Astrocyte of the cerebellum (primary cell): Measurements from ENCODE around the gene HIP1R.

Source experiments
- DNase-seq: peaks from one replicate; pipeline ENCODE4 v3.0.0-alpha.2; 2011; ENCODE audit warnings: low read depth
- H3K4me3 ChIP-seq: 2 replicates; pipeline ENCODE4 v1.5.1; 2011; ENCODE audit warnings: mild to moderate bottlenecking, low read depth, low read length, moderate library complexity
- in situ Hi-C: cut with HindIII; loops from 2 replicates; pipeline ENCODE4 v1.10.0; 2017; ENCODE audit warnings: low sequenced_read_pairs
- TF ChIP-seq, protein P1 (sequence below): IDR thresholded peaks from 2 replicates; pipeline ENCODE4 v1.5.1; 2012; ENCODE audit warnings: low read length, low read depth, moderate library complexity, mild to moderate bottlenecking; ENCODE audit errors: missing control alignments

Gene HIP1R

DNA sequence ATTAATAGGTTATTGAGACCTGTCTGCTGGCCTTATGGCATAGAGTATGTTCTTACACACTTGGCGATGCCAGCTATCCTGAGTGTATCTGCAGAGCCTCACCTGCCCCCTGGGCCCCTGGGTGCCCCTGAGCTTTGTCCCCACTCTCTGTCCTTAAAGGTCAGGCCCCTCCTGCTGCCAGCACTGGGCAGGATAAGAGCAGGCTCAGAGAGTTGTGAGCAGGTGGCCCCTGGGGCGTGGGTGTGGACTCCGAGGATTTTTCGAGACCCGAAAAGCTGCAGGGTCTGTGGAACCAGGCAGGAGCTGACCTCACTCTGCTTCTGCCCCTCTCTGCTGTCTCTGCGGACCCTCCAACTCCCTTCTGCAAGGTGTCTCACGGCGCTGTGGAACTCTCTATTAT lies 8.2 kb downstream of the HIP1R start:
- in situ Hi-C loops = no loop called here
- no peak for DNase-seq
- H3K4me3 ChIP-seq = no peak overlapping the region
- TF ChIP-seq, protein P1, sequence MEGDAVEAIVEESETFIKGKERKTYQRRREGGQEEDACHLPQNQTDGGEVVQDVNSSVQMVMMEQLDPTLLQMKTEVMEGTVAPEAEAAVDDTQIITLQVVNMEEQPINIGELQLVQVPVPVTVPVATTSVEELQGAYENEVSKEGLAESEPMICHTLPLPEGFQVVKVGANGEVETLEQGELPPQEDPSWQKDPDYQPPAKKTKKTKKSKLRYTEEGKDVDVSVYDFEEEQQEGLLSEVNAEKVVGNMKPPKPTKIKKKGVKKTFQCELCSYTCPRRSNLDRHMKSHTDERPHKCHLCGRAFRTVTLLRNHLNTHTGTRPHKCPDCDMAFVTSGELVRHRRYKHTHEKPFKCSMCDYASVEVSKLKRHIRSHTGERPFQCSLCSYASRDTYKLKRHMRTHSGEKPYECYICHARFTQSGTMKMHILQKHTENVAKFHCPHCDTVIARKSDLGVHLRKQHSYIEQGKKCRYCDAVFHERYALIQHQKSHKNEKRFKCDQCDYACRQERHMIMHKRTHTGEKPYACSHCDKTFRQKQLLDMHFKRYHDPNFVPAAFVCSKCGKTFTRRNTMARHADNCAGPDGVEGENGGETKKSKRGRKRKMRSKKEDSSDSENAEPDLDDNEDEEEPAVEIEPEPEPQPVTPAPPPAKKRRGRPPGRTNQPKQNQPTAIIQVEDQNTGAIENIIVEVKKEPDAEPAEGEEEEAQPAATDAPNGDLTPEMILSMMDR = no peak

DNA sequence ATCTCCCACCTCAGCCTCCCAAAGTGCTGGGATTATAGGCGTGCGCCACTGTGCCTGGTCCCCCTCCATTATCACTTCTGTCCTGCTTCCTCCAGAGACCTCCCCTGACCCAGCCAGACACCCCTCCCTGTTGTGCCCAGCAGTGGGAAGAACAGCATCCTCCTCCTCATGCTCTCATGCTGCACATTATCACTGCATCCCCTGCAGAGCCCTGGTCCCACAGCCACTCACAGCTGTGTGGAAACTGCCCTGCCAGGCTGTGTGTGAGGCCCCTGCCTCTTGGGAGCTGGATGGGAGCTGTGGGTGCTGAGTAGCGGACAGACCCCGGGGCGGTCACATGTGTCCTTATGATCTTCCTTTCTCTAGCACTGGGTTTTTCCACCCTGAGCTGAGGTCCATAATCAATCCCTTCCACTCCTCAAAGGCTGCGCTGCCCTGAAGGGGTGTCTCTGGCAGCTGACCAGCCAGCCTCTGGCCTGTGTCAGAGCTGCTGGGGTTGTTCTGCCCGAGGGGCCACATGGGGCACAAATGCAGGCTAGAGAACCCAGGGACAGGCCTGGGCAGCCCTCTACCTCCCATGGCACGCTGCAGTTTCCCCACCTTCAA lies 9.2 kb downstream of the HIP1R start:
- in situ Hi-C loops = no loop called here
- H3K4me3 ChIP-seq = no peak overlapping the region
- no peak for DNase-seq
- TF ChIP-seq, protein P1 = no peak

DNA sequence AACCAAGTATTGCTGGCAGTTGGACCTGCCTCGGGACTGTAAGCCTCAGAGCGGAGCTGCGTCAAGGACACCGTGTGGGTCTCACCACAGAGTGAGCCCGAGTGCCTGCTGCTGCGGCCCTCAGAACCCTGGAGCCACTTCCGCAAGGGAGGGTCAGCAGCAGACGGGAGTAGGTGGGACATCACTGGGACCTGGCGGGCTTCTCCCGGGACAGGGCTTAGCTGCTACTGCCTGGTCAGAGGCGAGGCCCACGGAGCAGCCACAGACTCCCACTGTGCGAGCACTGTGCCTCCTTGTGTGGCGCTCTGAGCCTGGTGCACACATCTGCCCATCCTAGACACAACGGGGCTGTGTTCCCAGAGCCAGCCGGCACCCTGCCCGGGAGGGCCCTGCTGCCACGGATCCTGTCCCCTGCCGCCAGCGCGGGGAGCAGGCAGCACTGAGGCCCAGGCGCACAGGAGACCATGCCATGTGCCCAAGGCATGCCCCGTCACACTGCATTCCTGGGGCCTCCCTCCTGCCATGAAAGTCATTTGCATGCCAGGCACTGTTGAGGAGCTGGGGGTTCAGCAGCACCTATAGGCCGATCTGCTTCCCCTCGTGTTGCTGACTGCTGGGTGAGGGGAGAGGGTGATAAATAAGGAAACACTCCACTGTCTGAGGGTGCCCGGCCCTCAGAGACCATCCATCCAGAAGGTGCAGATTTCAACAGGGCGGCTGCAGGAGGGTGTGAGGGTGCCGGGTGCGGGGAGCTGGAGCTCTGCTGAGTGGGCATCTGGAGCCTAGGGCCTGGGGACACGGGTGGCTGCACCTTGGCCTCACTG lies 10.0 kb downstream of the HIP1R start:
- in situ Hi-C loops = no loop called here
- DNase-seq = no peak
- no peak overlapping the region for H3K4me3 ChIP-seq
- TF ChIP-seq, protein P1 = no peak

DNA sequence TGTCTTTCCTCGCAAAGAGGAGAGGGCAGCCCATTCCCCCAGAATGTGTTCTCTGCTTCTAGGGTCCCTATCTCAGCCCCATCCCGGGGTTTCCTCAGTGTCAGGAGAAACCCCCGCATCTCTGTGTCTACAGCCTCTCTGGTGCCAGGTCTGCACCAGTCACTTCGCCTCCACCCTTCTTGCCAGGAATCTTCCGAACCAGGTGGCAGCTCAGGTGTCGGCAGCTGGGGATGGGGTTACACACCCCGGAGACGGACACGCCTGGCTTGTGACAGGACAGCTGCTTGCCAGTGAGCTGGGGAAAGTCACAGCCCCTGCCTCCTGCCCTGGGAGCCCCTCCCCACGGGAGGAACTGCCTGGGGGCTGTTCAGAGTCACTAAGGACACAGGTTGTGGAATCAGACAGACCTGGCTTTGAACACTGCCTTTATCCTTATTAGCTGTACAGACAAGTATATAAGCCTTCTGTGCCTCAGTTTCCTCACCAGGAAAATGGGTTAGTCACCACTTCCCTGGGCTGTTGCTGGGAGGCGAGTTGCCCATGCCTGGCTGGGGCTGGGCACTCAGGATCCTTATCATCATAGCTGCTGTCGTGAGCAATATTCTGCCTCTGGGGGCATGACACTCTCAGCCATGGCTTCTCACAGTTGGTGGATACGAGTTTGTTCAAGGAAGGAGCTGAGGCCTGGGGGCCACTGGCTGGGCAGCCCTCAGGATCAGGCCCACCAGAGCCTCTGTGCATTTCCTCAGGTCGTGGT lies 10.8 kb downstream of the HIP1R start:
- no peak overlapping the region for H3K4me3 ChIP-seq
- in situ Hi-C loops = no loop called here
- no peak for DNase-seq
- TF ChIP-seq, protein P1 = no peak

DNA sequence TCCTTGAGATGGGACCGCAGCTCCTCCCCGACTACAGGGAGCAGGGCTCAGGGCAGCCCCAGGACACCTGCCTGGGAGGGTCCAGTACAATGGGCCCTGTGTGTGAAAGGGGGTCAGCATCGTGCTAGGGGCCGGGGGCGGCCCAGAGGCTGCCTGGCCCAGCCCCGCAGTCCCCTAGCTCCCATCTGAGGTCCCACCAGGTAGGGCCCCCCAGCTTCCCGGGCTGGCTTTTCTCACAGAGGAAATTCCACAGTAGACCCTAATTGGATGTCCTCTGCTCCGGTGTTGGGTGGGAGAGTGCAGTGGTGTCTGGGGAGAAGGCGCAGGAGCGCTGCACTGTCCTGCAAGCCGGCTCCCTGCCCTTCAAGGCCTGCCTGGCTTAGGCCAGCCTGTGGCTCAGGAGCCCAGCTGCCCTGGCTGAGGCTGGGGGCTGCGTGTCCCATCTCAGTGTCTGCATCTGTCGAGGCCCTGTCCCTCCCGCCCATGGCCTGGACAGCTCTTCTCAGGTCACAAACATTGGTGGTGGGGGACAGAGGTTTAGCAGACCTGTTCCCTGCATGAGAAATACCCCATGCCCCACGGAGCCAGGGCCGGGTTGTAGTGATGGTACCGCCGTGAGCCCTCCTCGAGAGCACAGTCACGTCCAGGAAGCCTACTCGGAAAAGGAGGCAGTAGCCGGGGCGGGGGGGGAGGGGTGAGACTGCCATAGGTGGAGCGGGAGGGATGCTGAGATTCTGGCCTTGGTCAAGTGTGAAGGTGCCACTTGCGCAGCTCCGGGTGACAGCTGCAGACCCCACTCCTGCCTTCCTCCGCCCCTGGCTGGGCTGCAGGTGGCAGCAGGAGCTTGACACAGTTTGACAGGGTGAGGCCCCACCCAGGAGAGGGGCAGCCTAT lies 11.6 kb downstream of the HIP1R start:
- no peak overlapping the region for H3K4me3 ChIP-seq
- in situ Hi-C loops = no loop called here
- TF ChIP-seq, protein P1 = no peak
- DNase-seq = no peak

DNA sequence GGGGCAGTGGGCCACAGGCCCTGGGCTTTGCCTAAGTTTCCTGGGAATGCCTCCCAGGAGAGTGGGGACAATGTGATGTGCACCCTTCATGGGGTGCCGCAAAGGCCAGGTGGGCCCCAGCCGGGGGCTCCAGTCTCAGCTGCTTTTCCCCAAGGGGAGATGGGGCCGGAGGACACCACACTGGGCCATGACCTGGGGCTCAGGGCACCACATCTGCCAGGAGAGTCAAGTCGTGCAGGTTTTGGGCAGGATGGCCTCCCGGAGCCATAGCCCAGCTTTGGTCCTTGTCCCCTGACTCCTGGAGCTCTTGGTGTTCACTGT lies 12.2 kb downstream of the HIP1R start:
- DNase-seq = no peak
- in situ Hi-C loops = no loop called here
- no peak overlapping the region for H3K4me3 ChIP-seq
- TF ChIP-seq, protein P1 = no peak
